Thymus (tissue), 11 donors: ENCODE results near the gene ABCC8. TPM values are rescaled to one million over a fixed set of nuclear protein-coding genes. Genes with fewer than 3 reads are reported as not detected.

ENCODE experiments used
- DNase-seq, 9 donors: peaks; one replicate each; pipeline ENCODE4 v3.0.0-alpha.2; 2013; ENCODE audit warnings: low spot score in 9 of 9, low read depth in 6 of 9, missing footprints in 1 of 9
- H3K27ac ChIP-seq, 2 donors: one replicate each; pipeline ENCODE4 v1.5.1; 2013; ENCODE audit warnings: control low read depth in 1 of 2, low read depth in 1 of 2, low read length in 1 of 2, mild to moderate bottlenecking in 1 of 2, moderate library complexity in 1 of 2
- H3K27me3 ChIP-seq, 2 donors: one replicate each; pipeline ENCODE4 v1.5.1; 2013; ENCODE audit warnings: low read length in 1 of 2; ENCODE audit not compliant: control insufficient read depth in 2 of 2, insufficient read depth in 1 of 2
- H3K36me3 ChIP-seq, 2 donors: one replicate each; pipeline ENCODE4 v1.5.1; 2013; ENCODE audit warnings: low read length in 1 of 2, mild to moderate bottlenecking in 1 of 2, moderate library complexity in 1 of 2; ENCODE audit not compliant: control insufficient read depth in 2 of 2, insufficient read depth in 2 of 2
- H3K4me1 ChIP-seq, 2 donors: one replicate each; pipeline ENCODE4 v1.5.1; 2013; ENCODE audit warnings: low read length in 2 of 2; ENCODE audit not compliant: control insufficient read depth in 2 of 2, insufficient read depth in 2 of 2
- H3K4me3 ChIP-seq, 2 donors: one replicate each; pipeline ENCODE4 v1.5.1; 2013; ENCODE audit warnings: low read length in 2 of 2, control low read depth in 1 of 2, mild to moderate bottlenecking in 1 of 2
- H3K9me3 ChIP-seq, 2 donors: one replicate each; pipeline ENCODE4 v1.5.1; 2013; ENCODE audit warnings: low read length in 1 of 2, mild to moderate bottlenecking in 1 of 2; ENCODE audit not compliant: control insufficient read depth in 2 of 2, insufficient read depth in 1 of 2
- WGBS: extraction: QIAGEN DNeasy Blood & Tissue Kit; methylation state at CpG from one replicate; pipeline ENCODE4 v1.1.7; 2013; 5-methylcytosine and 5-hydroxymethylcytosine counted together
- polyA plus RNA-seq: library from polyadenylated mRNA; stranded (reverse); fragments of 200-250 nt; gene quantifications from one replicate; pipeline ENCODE4 v1.2.3, GENCODE V29; 2013
- total RNA-seq: library from RNA; stranded (reverse); fragments of 120-200 nt; gene quantifications from one replicate; pipeline ENCODE4 v1.2.4, GENCODE V29; 2013
- donor health status: healthy.

The ABCC8 gene
- total and polyA plus RNA-seq, 2 donors, result 0.42 to 0.62 TPM

DNA sequence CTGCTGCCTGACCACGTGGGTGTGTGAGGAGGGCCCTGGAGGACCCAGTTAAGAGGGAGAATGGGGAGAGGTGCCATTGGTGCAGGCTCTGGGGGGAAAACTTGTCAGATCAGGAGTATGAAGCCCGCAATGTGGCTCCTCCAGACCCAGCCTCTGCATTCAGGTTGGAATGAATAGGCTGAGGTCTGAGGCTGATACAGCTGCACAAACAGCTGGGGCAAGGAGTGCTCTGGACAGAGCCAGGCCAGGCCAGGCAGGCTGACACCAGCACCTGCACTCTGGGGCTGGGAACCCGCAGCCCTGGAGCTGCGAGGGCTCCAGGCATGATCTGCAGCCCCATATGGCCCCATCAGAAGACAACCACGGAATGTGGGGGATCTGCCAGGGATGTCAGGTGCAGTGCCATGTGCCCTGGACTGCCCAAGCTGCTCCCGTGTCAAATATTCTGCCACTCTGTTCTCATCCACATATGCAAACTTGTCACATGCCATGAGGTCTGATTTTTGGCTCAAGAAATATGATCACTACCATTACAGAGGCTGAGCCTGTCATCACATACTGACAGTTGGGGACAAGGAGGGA, 61.0 kb downstream of the ABCC8 start:
- no peak for DNase-seq
- Histone ChIP-seq H3K27me3 (peaks cover 0 to 11% of the 10 kb centered on the region in 2 donors), H3K4me1 (peaks cover 9 to 25% of the 10 kb centered on the region in 2 donors), H3K9me3 (no peaks in the 10 kb centered on the region), H3K4me3 (no peak overlapping the region), H3K27ac (no peak overlapping the region), H3K36me3 (no peaks in the 10 kb centered on the region)
- WGBS, result 56% methylated on average over 6 of the region's 6 CpGs

GRCh38 chr11:17414992-17415391, 61.7 kb downstream of the ABCC8 start:
- no peaks in the 10 kb centered on the region for H3K36me3 ChIP-seq
- H3K9me3 ChIP-seq, result no peaks in the 10 kb centered on the region
- H3K27me3 ChIP-seq, result peaks cover 0 to 8% of the 10 kb centered on the region in 2 donors
- WGBS, result 77% methylated on average over 5 of the region's 5 CpGs
- peak in 1 of 9 donors; percentile 13 for DNase-seq
- H3K27ac ChIP-seq, result no peak overlapping the region
- H3K4me3 ChIP-seq, result no peak overlapping the region
- peaks cover 9 to 25% of the 10 kb centered on the region in 2 donors for H3K4me1 ChIP-seq

GRCh38 chr11:17414317-17414737, 62.3 kb downstream of the ABCC8 start:
- Histone ChIP-seq H3K27me3 (peaks cover 0 to 8% of the 10 kb centered on the region in 2 donors), H3K4me1 (peaks cover 9 to 25% of the 10 kb centered on the region in 2 donors), H3K4me3 (no peak overlapping the region), H3K9me3 (no peaks in the 10 kb centered on the region), H3K36me3 (no peaks in the 10 kb centered on the region), H3K27ac (no peak overlapping the region)
- 17% methylated on average over 8 of the region's 8 CpGs for WGBS
- peak in 1 of 9 donors; percentile 31 for DNase-seq

- Histone ChIP-seq H3K4me1 (peaks cover 9 to 25% of the 10 kb centered on the region in 2 donors), H3K27ac (no peak overlapping the region), H3K27me3 (peaks cover 0 to 6% of the 10 kb centered on the region in 2 donors), H3K4me3 (no peak overlapping the region), H3K9me3 (no peaks in the 10 kb centered on the region), H3K36me3 (no peaks in the 10 kb centered on the region)
- 89% methylated on average over 15 of the region's 15 CpGs for WGBS
- no peak for DNase-seq
Measured at GRCh38 chr11:17413414-17414316, 63.0 kb downstream of the ABCC8 start.

DNA sequence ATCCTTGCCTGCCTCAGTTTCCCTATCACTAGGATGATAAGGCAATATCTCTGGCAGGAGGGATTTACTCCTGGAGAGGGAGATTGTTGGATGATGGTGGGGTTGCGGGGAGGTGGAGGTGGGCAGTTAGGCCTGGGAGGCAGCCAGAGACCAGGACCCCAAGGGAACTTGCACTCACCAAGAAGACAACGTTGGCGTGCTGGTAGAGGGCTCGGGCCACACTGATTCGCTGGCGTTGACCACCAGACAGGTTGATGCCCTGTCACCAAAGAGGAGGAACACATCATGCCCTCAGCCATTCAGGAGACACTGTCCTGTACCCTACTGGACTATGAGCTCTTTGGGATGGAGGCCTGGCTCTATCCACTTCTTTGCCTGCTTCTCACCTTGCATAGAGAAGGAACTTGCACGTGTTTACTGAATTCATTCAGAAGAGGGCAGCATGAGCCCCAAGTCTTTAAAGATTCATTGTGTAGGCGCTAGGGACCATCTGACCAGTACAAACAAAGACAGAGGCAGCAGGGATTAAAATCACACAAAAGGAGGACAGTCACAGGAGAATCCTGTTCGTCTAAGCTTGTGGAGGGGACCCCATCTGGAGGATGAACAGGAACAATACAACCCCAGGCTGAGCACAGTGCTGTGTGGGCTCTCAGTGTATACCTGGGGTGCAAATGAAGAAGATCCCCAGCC, 64.0 kb downstream of the ABCC8 start:
- H3K4me1 ChIP-seq, result peaks cover 9 to 25% of the 10 kb centered on the region in 2 donors
- H3K27me3 ChIP-seq, result peaks cover 0 to 6% of the 10 kb centered on the region in 2 donors
- no peak overlapping the region for H3K4me3 ChIP-seq
- no peak for DNase-seq
- H3K9me3 ChIP-seq, result no peaks in the 10 kb centered on the region
- no peak overlapping the region for H3K27ac ChIP-seq
- WGBS, result 85% methylated on average over 9 of the region's 9 CpGs
- no peaks in the 10 kb centered on the region for H3K36me3 ChIP-seq

- no peak for DNase-seq
Measured at GRCh38 chr11:17411418-17411817, 65.2 kb downstream of the ABCC8 start.

GRCh38 chr11:17410606-17411379, 65.9 kb downstream of the ABCC8 start:
- peaks cover 9 to 21% of the 10 kb centered on the region in 2 donors for H3K4me1 ChIP-seq
- H3K27ac ChIP-seq, result no peak overlapping the region
- no peaks in the 10 kb centered on the region for H3K36me3 ChIP-seq
- DNase-seq, result no peak
- no peak overlapping the region for H3K4me3 ChIP-seq
- H3K9me3 ChIP-seq, result no peaks in the 10 kb centered on the region
- H3K27me3 ChIP-seq, result peaks cover 0 to 6% of the 10 kb centered on the region in 2 donors
- 54% methylated on average over 11 of the region's 11 CpGs for WGBS

More at GRCh38 chr11:17411418-17411817, 65.2 kb downstream of the ABCC8 start:
- peaks cover 9 to 25% of the 10 kb centered on the region in 2 donors for H3K4me1 ChIP-seq
- H3K27ac ChIP-seq, result no peak overlapping the region
- no peaks in the 10 kb centered on the region for H3K36me3 ChIP-seq
- H3K9me3 ChIP-seq, result no peaks in the 10 kb centered on the region
- 92% methylated on average over 6 of the region's 6 CpGs for WGBS
- H3K4me3 ChIP-seq, result no peak overlapping the region
- H3K27me3 ChIP-seq, result peaks cover 0 to 6% of the 10 kb centered on the region in 2 donors

GRCh38 chr11:17408641-17409040, 68.0 kb downstream of the ABCC8 start:
- DNase-seq, result no peak
- Histone ChIP-seq H3K4me3 (no peak overlapping the region), H3K9me3 (no peaks in the 10 kb centered on the region), H3K4me1 (no peaks in the 10 kb centered on the region), H3K27ac (no peak overlapping the region), H3K27me3 (no peaks in the 10 kb centered on the region), H3K36me3 (no peaks in the 10 kb centered on the region)
- 98% methylated on average over 7 of the region's 7 CpGs for WGBS
